NAMALWA (cell line): Measurements from ENCODE around the gene FAM171A1.
A peak's percentile ranks its signal among the peaks of the same experiment; 100 is the strongest.

ENCODE experiments used
- DNase-seq: peaks from one replicate; pipeline ENCODE4 v3.0.0-alpha.2; 2015; ENCODE audit warnings: low spot score

Gene FAM171A1

GRCh38 chr10:15169555-15170401 is 201.3 kb downstream of the FAM171A1 start:
- DNase-seq, result no peak

- peak; percentile 85 for DNase-seq
Observed at GRCh38 chr10:15168786-15169554, 202.1 kb downstream of the FAM171A1 start.

- peak; percentile 75 for DNase-seq
Observed at GRCh38 chr10:15168291-15168785, 202.8 kb downstream of the FAM171A1 start, which contains the start of gene NMT2. TSS of gene NMT2 (minus strand) at chr10:15168693. CDS start at chr10:15168612, 81 bp downstream.

- DNase-seq, result peak; percentile 37
Observed at GRCh38 chr10:15167411-15168290, 203.4 kb downstream of the FAM171A1 start.

GRCh38 chr10:15166325-15166724 is 204.8 kb downstream of the FAM171A1 start:
- DNase-seq, result no peak

- no peak for DNase-seq
Observed at GRCh38 chr10:15163253-15163828, 207.7 kb downstream of the FAM171A1 start.
